Peyer's patch (tissue), 4 donors: ENCODE data around the gene PDCD6IP. TPM values are rescaled to one million over a fixed set of nuclear protein-coding genes. Genes with fewer than 3 reads are reported as not detected.
"Not testable (repeated sequence)": the region's sequence is repeated elsewhere in the genome, so short reads cannot be mapped to it uniquely, and the experiment has no call there.

ENCODE experiments used
- DNase-seq, 3 donors: peaks; one replicate each; pipeline ENCODE4 v3.0.0-alpha.2; 2017 to 2019
- H3K27ac ChIP-seq, 4 donors: fragments of 200-600 bp; sonication (generic); one replicate each; pipeline ENCODE4 v1.5.1; 2016 to 2019
- H3K27me3 ChIP-seq, 2 donors: fragments of 200-600 bp; sonication (generic); one replicate each; pipeline ENCODE4 v1.5.1; 2019
- H3K36me3 ChIP-seq, 3 donors: fragments of 200-600 bp; sonication (generic); one replicate each; pipeline ENCODE4 v1.5.1; 2016 to 2019
- H3K4me1 ChIP-seq, 4 donors: fragments of 200-600 bp; sonication (generic); one replicate each; pipeline ENCODE4 v1.5.1; 2016 to 2019
- H3K4me3 ChIP-seq, 4 donors: fragments of 200-600 bp; sonication (generic); 1 replicate in 3 of 4; 2 replicates in 1 of 4; pipeline ENCODE4 v1.5.1; 2016 to 2019; ENCODE audit warnings: mild to moderate bottlenecking in 1 of 4
- H3K9me3 ChIP-seq, 4 donors: fragments of 200-600 bp; sonication (generic); one replicate each; pipeline ENCODE4 v1.5.1; 2016 to 2019; ENCODE audit warnings: mild to moderate bottlenecking in 1 of 4
- CTCF ChIP-seq, 6 experiments: fragments of 450-650 bp in 4 of 6; fragments of 200-600 bp in 2 of 6; sonication (generic) in 1 of 6; IDR thresholded peaks; one replicate each; pipeline ENCODE4 v1.5.1; 2017 to 2019; ENCODE audit warnings: antibody characterized with exemption in 6 of 6, mild to moderate bottlenecking in 3 of 6, moderate library complexity in 1 of 6
- POLR2A ChIP-seq, 2 donors: fragments of 450-650 bp; IDR thresholded peaks; one replicate each; pipeline ENCODE4 v1.5.1; 2017; ENCODE audit warnings: antibody characterized with exemption in 2 of 2, mild to moderate bottlenecking in 2 of 2, moderate library complexity in 2 of 2
- total RNA-seq, 4 donors: library from RNA; depleted of rRNA; stranded (reverse); fragments of >200 nt; gene quantifications; one replicate each; pipeline ENCODE4 v1.1.0, GENCODE V29; 2016

Gene PDCD6IP
- total RNA-seq, 4 donors from 2014 or later = 49.5 to 151 (median 136) TPM

GRCh38 chr3:33834096-33834453, 35.6 kb downstream of the PDCD6IP start:
- TF ChIP-seq CTCF (IDR thresholded peaks at IDR 0.05) = no peak
- H3K27me3 ChIP-seq = no peaks in the 10 kb centered on the region
- peaks cover 0 to 44% (median 0%) of the 10 kb centered on the region in 3 donors for H3K36me3 ChIP-seq
- H3K9me3 ChIP-seq = no peaks in the 10 kb centered on the region
- H3K4me1 ChIP-seq = no peaks in the 10 kb centered on the region
- H3K4me3 ChIP-seq = no peak overlapping the region
- DNase-seq = no peak
- H3K27ac ChIP-seq = no peak overlapping the region

- not testable (repeated sequence) for H3K4me3 ChIP-seq, H3K9me3 ChIP-seq, H3K4me1 ChIP-seq, H3K27ac ChIP-seq, H3K27me3 ChIP-seq, DNase-seq
- H3K36me3 ChIP-seq = peaks cover 0 to 40% (median 0%) of the 10 kb centered on the region in 3 donors
Observed at GRCh38 chr3:33837182-33837581, 38.8 kb downstream of the PDCD6IP start.

GRCh38 chr3:33839283-33839682, 40.9 kb downstream of the PDCD6IP start:
- Histone ChIP-seq H3K4me1 (no peaks in the 10 kb centered on the region), H3K4me3 (no peak overlapping the region), H3K27ac (no peak overlapping the region), H3K27me3 (no peaks in the 10 kb centered on the region), H3K36me3 (peaks cover 0 to 51% (median 0%) of the 10 kb centered on the region in 3 donors), H3K9me3 (no peaks in the 10 kb centered on the region)
- no peak for DNase-seq
- TF ChIP-seq POLR2A (IDR thresholded peaks at IDR 0.05) (no peak), CTCF (IDR thresholded peaks at IDR 0.05) (no peak)

- TF ChIP-seq CTCF (IDR thresholded peaks at IDR 0.05) (no peak), POLR2A (IDR thresholded peaks at IDR 0.05) (no peak)
- H3K4me1 ChIP-seq = no peaks in the 10 kb centered on the region
- H3K4me3 ChIP-seq = no peak overlapping the region
- H3K27ac ChIP-seq = no peak overlapping the region
- peak in 1 of 3 donors; percentile 74 for DNase-seq
- H3K36me3 ChIP-seq = peaks cover 0 to 54% (median 0%) of the 10 kb centered on the region in 3 donors
- H3K9me3 ChIP-seq = no peaks in the 10 kb centered on the region
- H3K27me3 ChIP-seq = no peaks in the 10 kb centered on the region
Observed at GRCh38 chr3:33840179-33840578, 41.7 kb downstream of the PDCD6IP start.

GRCh38 chr3:33848624-33849347, 50.4 kb downstream of the PDCD6IP start:
- Histone ChIP-seq H3K9me3 (no peaks in the 10 kb centered on the region), H3K27ac (no peak overlapping the region), H3K4me1 (no peaks in the 10 kb centered on the region), H3K4me3 (no peak overlapping the region), H3K36me3 (peaks cover 0 to 53% (median 0%) of the 10 kb centered on the region in 3 donors), H3K27me3 (no peaks in the 10 kb centered on the region)
- TF ChIP-seq POLR2A (IDR thresholded peaks at IDR 0.05) (no peak), CTCF (IDR thresholded peaks at IDR 0.05) (no peak)
- no peak for DNase-seq

- not testable (repeated sequence) for H3K4me3 ChIP-seq, H3K9me3 ChIP-seq, H3K4me1 ChIP-seq, DNase-seq, H3K27ac ChIP-seq, H3K27me3 ChIP-seq
- H3K36me3 ChIP-seq = peaks cover 0 to 53% (median 0%) of the 10 kb centered on the region in 3 donors
Observed at GRCh38 chr3:33850599-33850998, 52.2 kb downstream of the PDCD6IP start.

- not testable (repeated sequence) for H3K27ac ChIP-seq, H3K4me1 ChIP-seq, H3K27me3 ChIP-seq, DNase-seq, H3K9me3 ChIP-seq, H3K4me3 ChIP-seq
- H3K36me3 ChIP-seq = peaks cover 0 to 57% (median 0%) of the 10 kb centered on the region in 3 donors
Observed at GRCh38 chr3:33855407-33855806, 57.0 kb downstream of the PDCD6IP start.
